GM13976 (cell line): ENCODE measurements around the gene AANAT.
A peak's percentile ranks its signal among the peaks of the same experiment; 100 is the strongest.

Source experiments
- DNase-seq: peaks from one replicate; pipeline ENCODE4 v3.0.0; 2012; ENCODE audit warnings: low spot score
- in situ Hi-C: fragments of 300-500 bp; cut with MboI; formaldehyde crosslinking; loops from one replicate; pipeline ENCODE4 v1.12.0; 2022; ENCODE audit warnings: low sequenced_read_pairs, mixed read lengths, inconsistent platforms; ENCODE audit not compliant: unreplicated experiment
- TF ChIP-seq, protein P1 (sequence below): IDR thresholded peaks from 2 replicates; pipeline ENCODE4 v1.5.1; 2012; ENCODE audit warnings: borderline replicate concordance, mild to moderate bottlenecking; ENCODE audit not compliant: insufficient read depth; ENCODE audit errors: extremely low read depth, missing control alignments, control extremely low read depth

AANAT gene

DNA sequence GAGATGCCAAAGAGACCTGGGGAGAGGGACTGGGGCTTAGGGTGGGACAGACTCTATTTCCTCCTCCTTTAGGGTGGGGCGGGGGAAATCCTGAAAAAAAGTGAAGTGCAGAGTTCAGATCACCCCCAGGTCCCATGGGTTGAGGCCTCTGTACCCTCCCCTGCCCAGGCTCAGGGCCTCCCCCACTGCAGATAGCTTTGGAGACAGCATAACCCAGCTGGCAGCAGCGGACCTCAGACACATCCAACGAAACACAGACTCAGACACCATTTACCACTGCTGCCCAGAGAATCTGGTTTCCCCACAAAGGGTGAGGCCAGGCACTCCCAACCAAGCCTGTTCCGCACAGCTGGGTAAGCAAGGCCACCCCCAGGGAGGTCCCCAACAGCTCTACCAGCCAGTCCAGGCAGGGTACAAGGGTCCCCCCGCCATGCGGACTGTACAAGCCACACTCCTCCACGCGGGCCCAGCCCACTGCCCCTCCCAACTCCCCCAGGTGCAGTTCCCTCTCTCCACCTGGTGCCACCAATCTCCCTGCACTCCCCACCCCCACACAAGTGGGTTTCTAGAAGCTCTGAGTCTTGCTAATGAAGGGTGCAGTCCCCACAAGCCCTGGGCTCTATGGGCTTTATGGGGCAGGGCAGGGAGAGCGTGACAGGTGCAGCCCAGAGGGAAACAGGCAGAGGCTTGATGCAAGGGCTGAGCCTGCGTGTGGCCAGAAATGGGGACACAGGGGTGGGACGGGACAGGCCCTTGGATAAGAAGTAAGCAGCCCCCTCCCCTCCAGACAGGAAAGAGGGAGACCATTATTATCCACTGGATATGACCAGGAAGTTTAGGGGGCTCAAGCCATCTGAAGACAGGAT is 25.0 kb downstream of the AANAT start:
- peak; percentile 73 for DNase-seq
- TF ChIP-seq, protein P1, sequence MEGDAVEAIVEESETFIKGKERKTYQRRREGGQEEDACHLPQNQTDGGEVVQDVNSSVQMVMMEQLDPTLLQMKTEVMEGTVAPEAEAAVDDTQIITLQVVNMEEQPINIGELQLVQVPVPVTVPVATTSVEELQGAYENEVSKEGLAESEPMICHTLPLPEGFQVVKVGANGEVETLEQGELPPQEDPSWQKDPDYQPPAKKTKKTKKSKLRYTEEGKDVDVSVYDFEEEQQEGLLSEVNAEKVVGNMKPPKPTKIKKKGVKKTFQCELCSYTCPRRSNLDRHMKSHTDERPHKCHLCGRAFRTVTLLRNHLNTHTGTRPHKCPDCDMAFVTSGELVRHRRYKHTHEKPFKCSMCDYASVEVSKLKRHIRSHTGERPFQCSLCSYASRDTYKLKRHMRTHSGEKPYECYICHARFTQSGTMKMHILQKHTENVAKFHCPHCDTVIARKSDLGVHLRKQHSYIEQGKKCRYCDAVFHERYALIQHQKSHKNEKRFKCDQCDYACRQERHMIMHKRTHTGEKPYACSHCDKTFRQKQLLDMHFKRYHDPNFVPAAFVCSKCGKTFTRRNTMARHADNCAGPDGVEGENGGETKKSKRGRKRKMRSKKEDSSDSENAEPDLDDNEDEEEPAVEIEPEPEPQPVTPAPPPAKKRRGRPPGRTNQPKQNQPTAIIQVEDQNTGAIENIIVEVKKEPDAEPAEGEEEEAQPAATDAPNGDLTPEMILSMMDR: no peak
- in situ Hi-C loops: no loop called here

DNA sequence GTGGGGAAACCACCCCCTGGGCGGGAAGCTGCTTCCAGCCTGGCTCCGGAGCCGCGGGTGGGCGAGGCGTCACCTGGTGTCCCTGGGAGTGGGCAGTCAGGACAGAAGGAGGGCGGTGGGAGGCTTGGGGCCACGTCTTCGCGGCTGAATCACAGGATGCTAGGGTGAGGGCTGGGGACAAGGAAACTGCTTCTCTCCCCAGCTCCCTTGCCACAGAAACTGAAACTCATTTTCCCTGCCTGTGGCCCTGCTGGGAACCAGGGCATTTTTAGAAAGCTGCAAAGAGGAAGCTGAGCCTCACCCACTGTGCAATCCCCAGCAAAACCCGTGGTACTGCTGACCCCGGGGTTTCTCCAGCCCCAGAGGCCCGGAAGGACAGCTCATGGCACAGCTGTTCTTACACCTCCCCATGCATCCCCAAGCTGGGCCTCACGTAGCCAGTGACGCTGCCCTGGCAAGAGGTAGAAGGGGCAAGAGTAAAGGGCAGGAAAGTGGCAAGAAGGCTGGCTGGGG is 25.6 kb downstream of the AANAT start:
- TF ChIP-seq, protein P1: no peak
- in situ Hi-C loops: no loop called here
- DNase-seq: peak; percentile 77

DNA sequence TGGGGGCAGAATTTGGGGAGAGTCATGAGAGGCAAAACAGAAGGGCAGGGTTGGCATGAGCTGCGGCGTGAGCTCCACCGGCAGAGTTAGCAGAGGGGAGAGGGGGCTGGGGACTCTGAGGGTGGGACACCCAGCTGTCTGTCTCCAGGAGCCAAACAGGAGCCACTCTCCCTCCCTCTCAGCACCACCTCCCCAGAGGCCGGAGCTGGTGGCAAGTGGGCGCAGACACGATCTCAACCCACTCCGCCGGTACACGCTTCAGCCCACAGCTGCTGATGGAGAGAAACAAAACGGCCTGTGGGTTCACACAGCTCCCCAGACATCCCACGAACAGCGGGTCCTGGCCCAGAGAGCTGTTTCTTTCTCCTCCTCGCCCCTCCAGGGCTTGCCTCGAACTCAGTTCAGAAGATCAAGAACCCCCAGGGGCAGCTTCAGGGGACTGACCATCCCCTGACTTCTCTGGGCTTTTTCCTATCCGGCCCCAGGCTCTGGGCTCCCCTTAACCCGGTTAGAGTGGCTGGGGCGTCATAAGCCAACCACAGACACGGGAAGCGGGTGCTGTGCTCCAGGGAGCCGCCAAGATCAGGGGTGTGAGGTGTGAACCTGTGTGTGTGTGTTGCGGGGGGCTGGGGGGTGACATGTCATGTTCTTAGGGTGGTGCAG is 26.2 kb downstream of the AANAT start:
- TF ChIP-seq, protein P1: no peak
- in situ Hi-C loops: no loop called here
- no peak for DNase-seq

DNA sequence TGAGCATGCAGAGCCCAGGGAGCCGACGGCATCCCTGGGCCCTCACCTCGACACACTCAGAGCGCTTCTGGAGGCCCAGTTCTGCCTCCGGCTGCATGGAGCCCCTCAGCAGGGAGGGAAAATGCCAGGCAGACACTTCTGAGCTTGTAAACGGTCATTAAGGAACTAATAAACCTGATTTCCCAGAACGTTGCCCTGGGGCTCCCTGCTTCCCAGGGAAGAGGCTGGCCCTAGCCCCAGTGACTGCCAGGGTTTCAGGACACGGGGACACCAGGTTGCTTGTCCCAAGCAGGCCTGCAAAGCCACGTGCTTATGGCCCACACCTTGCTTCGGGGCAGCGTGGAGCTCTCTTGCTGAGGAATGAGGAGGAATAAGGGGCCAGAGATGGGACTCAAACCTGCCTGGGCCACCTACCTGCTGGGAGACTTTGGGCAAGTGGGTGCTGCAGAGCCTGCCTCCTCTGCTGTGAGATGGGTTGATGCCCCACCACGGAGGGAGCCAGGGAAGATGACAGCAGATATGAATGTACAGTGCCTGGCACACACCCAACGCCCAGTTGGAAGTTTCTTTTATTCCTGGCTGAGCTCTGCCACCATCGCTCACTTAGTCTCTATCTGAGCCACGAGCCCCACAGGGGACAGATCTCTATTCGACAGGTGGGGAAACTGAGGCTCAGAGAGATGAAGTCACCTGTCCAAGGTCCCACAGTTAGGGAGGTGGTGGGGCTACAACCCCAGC is 28.4 kb downstream of the AANAT start:
- in situ Hi-C loops: no loop called here
- DNase-seq: no peak
- TF ChIP-seq, protein P1: no peak

DNA sequence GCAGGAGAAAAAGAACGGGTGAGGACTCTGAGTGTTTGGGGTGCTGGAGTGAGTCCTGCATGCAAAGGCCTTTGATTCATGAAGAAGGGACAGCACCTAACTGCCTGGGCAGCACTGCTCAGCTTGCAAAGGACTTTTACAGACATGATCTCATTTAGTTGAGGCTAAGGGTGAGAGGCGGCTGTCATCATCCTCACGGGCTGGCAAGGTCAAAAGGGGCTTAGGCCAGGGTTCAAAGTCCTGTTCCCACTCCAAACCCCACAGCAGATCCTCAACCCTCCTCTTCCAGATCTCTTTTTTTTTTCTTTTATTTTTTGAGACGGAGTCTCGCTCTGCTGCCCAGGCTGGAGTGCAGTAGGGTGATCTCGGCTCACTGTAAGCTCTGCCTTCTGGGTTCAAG is 29.1 kb downstream of the AANAT start:
- TF ChIP-seq, protein P1: no peak
- in situ Hi-C loops: no loop called here
- peak; percentile 62 for DNase-seq

DNA sequence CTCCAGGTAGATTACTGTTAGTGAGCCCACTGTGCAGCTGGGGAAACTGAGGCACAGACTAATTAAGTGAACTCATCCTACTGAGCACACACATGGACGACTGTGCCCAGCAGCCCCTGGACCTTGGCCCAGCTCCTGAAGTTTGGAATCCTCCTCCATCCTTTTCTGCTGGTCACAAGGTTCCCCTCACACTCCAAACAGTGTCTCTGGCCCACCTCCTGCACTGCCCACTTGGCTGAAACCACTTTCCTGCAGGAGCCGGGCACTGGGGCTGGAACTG is 30.2 kb downstream of the AANAT start:
- in situ Hi-C loops: no loop called here
- no peak for DNase-seq
- TF ChIP-seq, protein P1: no peak
